PC-9 (cell line): ENCODE results near the gene SPATA7. TPM values are rescaled to one million over a fixed set of nuclear protein-coding genes. Genes with fewer than 3 reads are reported as not detected.

Experiments
- BruUV-seq: library from RNA; stranded (reverse); fragments of 400-500 nt; replicated peaks from 2 replicates; lab custom pipeline; 2021; lab: Mats Ljungman, UMichigan
- CTCF ChIA-PET: fragments of 300-600 bp; sonication (Branson Sonifier 250); formaldehyde crosslinking; loops from one replicate; lab custom pipeline; 2022; ENCODE audit warnings: antibody characterized with exemption; lab: Charles Lee
- POLR2A ChIA-PET: fragments of 300-600 bp; sonication (Branson Sonifier 250); formaldehyde crosslinking; loops from one replicate; lab custom pipeline; 2022; ENCODE audit warnings: antibody characterized with exemption; ENCODE audit not compliant: unreplicated experiment; lab: Charles Lee
- DNase-seq, 2 experiments: peaks; one replicate each; pipeline versions ENCODE4 v3.0.0 to v3.0.0-alpha.2; 2015 to 2022; ENCODE audit warnings: mixed read lengths in 1 of 2
- H2AFZ ChIP-seq: fragments of 200-600 bp; sonication (generic); 2 replicates; pipeline ENCODE4 v1.8.1; 2017; ENCODE audit warnings: antibody characterized with exemption
- H3F3A ChIP-seq: fragments of 200-600 bp; sonication (generic); 2 replicates; pipeline ENCODE4 v1.8.1; 2017; ENCODE audit warnings: antibody characterized with exemption, mild to moderate bottlenecking, low read depth; ENCODE audit not compliant: insufficient read depth
- H3K27ac ChIP-seq: fragments of 200-600 bp; sonication (generic); 2 replicates; pipeline ENCODE4 v1.6.1; 2016; ENCODE audit warnings: mixed run types
- H3K27me3 ChIP-seq: fragments of 200-600 bp; sonication (generic); 2 replicates; pipeline ENCODE4 v1.6.1; 2016; ENCODE audit warnings: low read depth, mixed run types; ENCODE audit not compliant: insufficient read depth
- H3K36me3 ChIP-seq: fragments of 200-600 bp; sonication (generic); 2 replicates; pipeline ENCODE4 v1.6.1; 2016; ENCODE audit warnings: low read depth, mixed run types
- H3K4me1 ChIP-seq: fragments of 200-600 bp; sonication (generic); replicated peaks from 2 replicates; pipeline ENCODE4 v1.6.1; 2016; ENCODE audit warnings: mixed run types; ENCODE audit not compliant: insufficient read depth
- H3K4me2 ChIP-seq: fragments of 200-600 bp; sonication (generic); 2 replicates; pipeline ENCODE4 v1.6.1; 2017; ENCODE audit warnings: mixed run types
- H3K4me3 ChIP-seq: fragments of 200-600 bp; sonication (generic); 2 replicates; pipeline ENCODE4 v1.6.1; 2016; ENCODE audit warnings: mixed run types
- H3K79me2 ChIP-seq: fragments of 200-600 bp; sonication (generic); 2 replicates; pipeline ENCODE4 v1.6.1; 2017; ENCODE audit warnings: low read depth, mixed run types
- H3K9me2 ChIP-seq: fragments of 200-600 bp; sonication (generic); 2 replicates; pipeline ENCODE4 v1.8.1; 2017; ENCODE audit warnings: mild to moderate bottlenecking; ENCODE audit not compliant: insufficient read depth
- H3K9me3 ChIP-seq: fragments of 200-600 bp; sonication (generic); 2 replicates; pipeline ENCODE4 v1.8.1; 2016; ENCODE audit warnings: low read depth; ENCODE audit not compliant: insufficient read depth
- H4K20me1 ChIP-seq: fragments of 200-600 bp; sonication (generic); 2 replicates; pipeline ENCODE4 v1.8.1; 2017; ENCODE audit not compliant: insufficient read depth
- CTCF ChIP-seq: fragments of 200-600 bp; sonication (generic); conservative IDR thresholded peaks from 2 replicates; pipeline ENCODE4 v1.6.1; 2017; ENCODE audit warnings: mixed run types, antibody characterized with exemption, mild to moderate bottlenecking, moderate library complexity
- EZH2 ChIP-seq: fragments of 200-600 bp; sonication (generic); IDR thresholded peaks from 2 replicates; pipeline ENCODE4 v1.8.0; 2017; ENCODE audit warnings: antibody characterized with exemption, low read depth
- intact Hi-C: fragments of 100-400 bp; cut with micrococcal nuclease; formaldehyde crosslinking; loops from one replicate; pipeline ENCODE4 v1.10.0; 2022; ENCODE audit not compliant: unreplicated experiment
- total RNA-seq: library from RNA; stranded (reverse); gene quantifications from 2 replicates; pipeline ENCODE4 v1.2.3, GENCODE V29; 2021

Gene SPATA7
- total RNA-seq, 1 experiment from 2014 or later: 2.9 TPM

- no peaks in the 10 kb centered on the region for H4K20me1 ChIP-seq
- no peaks in the 10 kb centered on the region for H3K27me3 ChIP-seq
- intact Hi-C loops: no loop called here
- H3K4me3 ChIP-seq: no peak overlapping the region
- no peaks in the 10 kb centered on the region for H3F3A ChIP-seq
- no peak overlapping the region for H3K27ac ChIP-seq
- H3K4me1 ChIP-seq: no peaks in the 10 kb centered on the region
- TF ChIP-seq CTCF (no peak), EZH2 (no peak)
- no TSS peak for BruUV-seq
- no peak overlapping the region for H2AFZ ChIP-seq
- ChIA-PET CTCF (interaction anchor here (0.6 kb wide), 1 partner anchor 186 kb away, joined by 4 read pairs; no protein-coding TSS in a partner anchor), POLR2A (no interaction called here)
- no peak overlapping the region for H3K4me2 ChIP-seq
- no peak for DNase-seq
- no peaks in the 10 kb centered on the region for H3K36me3 ChIP-seq
- H3K79me2 ChIP-seq: no peaks in the 10 kb centered on the region
- H3K9me3 ChIP-seq: no peaks in the 10 kb centered on the region
- H3K9me2 ChIP-seq: no peaks in the 10 kb centered on the region
These were observed 94.1 kb downstream of the SPATA7 start for GRCh38 chr14:88479574-88479987.

DNA sequence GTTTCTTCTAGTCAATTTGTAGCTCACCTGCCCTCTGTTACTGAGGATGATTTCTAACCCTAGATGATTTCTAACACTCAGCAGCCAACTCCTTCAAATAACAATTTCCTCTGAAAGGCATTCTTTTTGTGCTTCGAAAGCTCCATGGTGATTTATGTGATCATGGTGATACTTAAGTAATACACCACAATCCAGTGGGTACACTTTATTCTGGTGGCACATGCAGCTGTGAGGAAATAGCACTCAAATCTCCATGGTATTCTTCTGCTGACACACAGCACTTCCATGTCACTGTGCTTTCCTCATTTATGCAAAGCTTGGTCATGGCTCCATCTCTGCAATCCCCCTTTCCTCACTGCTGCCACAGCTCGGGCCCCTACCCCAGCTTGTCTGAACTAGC lies 95.6 kb downstream of the SPATA7 start:
- Histone ChIP-seq H3K9me2 (no peaks in the 10 kb centered on the region), H2AFZ (no peak overlapping the region), H3K9me3 (no peaks in the 10 kb centered on the region), H3K4me1 (no peaks in the 10 kb centered on the region), H3K27me3 (no peaks in the 10 kb centered on the region), H3F3A (no peaks in the 10 kb centered on the region), H4K20me1 (no peaks in the 10 kb centered on the region), H3K27ac (no peak overlapping the region), H3K4me2 (no peak overlapping the region), H3K79me2 (no peaks in the 10 kb centered on the region), H3K36me3 (no peaks in the 10 kb centered on the region), H3K4me3 (no peak overlapping the region)
- ChIA-PET POLR2A (no interaction called here), CTCF (no interaction called here)
- no peak for TF ChIP-seq CTCF
- TF ChIP-seq EZH2: no peak
- intact Hi-C loops: no loop called here
- no peak for DNase-seq
- BruUV-seq: no TSS peak

GRCh38 chr14:88481794-88482193 lies 96.3 kb downstream of the SPATA7 start:
- no peaks in the 10 kb centered on the region for H3K36me3 ChIP-seq

More at GRCh38 chr14:88481794-88482193, 96.3 kb downstream of the SPATA7 start:
- CTCF ChIA-PET: no interaction called here
- no peaks in the 10 kb centered on the region for H3K79me2 ChIP-seq
- no peak overlapping the region for H3K27ac ChIP-seq
- H2AFZ ChIP-seq: no peak overlapping the region
- no peaks in the 10 kb centered on the region for H3K27me3 ChIP-seq
- no peak for DNase-seq
- no peak overlapping the region for H3K4me3 ChIP-seq
- H4K20me1 ChIP-seq: no peaks in the 10 kb centered on the region
- TF ChIP-seq CTCF (no peak), EZH2 (no peak)
- POLR2A ChIA-PET: no interaction called here
- intact Hi-C loops: no loop called here
- H3K4me2 ChIP-seq: no peak overlapping the region
- no peaks in the 10 kb centered on the region for H3K9me3 ChIP-seq
- H3K9me2 ChIP-seq: no peaks in the 10 kb centered on the region
- no TSS peak for BruUV-seq
- H3F3A ChIP-seq: no peaks in the 10 kb centered on the region
- no peaks in the 10 kb centered on the region for H3K4me1 ChIP-seq
